GM18517 (cell line): ENCODE data around the gene RFX3.

ENCODE experiments used
- ATAC-seq: cut with Tn5 transposase; IDR thresholded peaks from one replicate; pipeline ENCODE4 v1.9.1; 2021; ENCODE audit warnings: mild to moderate bottlenecking, moderate library complexity; ENCODE audit not compliant: unreplicated experiment

Gene RFX3

GRCh38 chr9:3436629-3437420 lies 89.0 kb downstream of the RFX3 start:
- ATAC-seq = no peak

DNA sequence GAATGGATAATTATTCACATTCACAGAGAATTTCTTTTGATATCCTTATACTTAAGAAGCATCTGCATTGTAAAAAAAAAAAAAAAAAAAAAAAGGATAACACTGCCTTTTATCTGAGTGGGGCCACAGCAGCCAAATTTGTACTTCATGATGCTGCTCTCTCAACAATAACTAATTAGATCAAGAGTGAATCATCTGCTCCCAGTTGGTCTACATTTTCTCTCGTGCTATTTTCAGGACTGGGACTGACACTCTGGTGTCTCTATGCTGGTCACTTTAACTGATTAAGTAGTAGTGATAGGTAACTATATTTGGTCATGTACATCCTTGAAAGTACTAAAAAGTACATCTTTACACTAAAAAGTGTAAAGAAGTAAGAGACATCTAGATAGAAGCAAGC lies 90.1 kb downstream of the RFX3 start:
- no peak for ATAC-seq

GRCh38 chr9:3434594-3434993 lies 91.2 kb downstream of the RFX3 start:
- ATAC-seq = no peak

- no peak for ATAC-seq
Measured at GRCh38 chr9:3433754-3434153, 92.0 kb downstream of the RFX3 start.

- ATAC-seq = no peak
Measured at GRCh38 chr9:3433066-3433465, 92.7 kb downstream of the RFX3 start.

GRCh38 chr9:3431890-3432289 lies 93.9 kb downstream of the RFX3 start:
- ATAC-seq = no peak

- no peak for ATAC-seq
Measured at GRCh38 chr9:3419893-3420292, 105.9 kb downstream of the RFX3 start.

GRCh38 chr9:3415906-3416305 lies 109.9 kb downstream of the RFX3 start:
- no peak for ATAC-seq

DNA sequence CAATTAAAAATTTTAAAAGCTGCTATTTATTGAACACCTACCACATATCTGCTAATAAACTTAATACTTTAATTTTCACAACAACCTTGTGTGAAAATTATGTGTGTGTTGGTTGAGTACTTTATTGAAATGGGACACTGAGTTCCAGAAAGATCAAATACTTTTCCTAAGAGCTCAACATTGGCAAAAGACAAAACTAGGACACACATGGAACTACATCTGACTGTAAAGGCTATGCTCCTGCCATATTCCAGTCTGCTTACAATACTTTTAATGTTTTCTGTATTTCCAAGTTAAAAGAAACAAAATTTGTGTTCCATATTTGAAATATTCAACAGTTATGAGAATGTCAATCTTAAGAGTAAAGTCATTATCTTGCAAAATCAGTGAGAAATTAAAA lies 111.8 kb downstream of the RFX3 start:
- ATAC-seq = no peak

DNA sequence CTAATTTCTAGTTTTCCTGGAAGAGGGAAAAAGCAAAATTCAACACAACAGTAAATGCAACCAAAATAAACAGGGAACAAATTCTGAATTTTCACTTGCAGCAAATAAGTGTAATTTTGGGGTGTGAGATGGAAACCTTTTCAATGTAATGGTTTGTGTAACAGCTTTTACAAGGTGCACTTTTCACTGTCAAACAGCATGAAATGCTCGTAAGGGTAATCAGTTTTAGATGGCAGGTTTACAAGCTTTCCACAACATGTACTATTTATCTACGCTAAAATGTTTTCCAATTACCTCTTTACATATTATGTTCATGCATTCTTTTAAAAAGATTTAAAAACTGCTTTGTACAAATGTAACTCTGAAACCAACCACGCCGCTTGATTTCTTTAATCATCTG lies 115.3 kb downstream of the RFX3 start:
- no peak for ATAC-seq

- no peak for ATAC-seq
Measured at GRCh38 chr9:3409453-3409852, 116.3 kb downstream of the RFX3 start.

DNA sequence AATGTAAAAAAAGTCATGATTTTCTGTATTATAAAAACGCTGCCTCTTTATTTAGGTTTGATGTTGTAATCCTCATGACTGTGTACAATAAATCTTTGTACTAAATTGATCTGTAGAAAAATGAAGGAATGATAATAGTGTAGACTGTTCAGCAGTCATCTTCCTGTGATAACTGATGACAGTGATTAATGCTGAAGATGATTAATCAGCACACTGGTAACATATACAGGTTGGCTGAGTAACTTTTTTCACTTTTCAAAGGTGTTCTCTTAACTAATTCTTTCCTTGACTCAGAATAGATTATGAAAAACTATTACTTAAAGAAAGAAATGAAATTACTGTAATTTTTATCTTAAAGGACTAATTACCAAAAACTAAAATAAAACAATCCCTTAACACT lies 122.5 kb downstream of the RFX3 start:
- no peak for ATAC-seq

DNA sequence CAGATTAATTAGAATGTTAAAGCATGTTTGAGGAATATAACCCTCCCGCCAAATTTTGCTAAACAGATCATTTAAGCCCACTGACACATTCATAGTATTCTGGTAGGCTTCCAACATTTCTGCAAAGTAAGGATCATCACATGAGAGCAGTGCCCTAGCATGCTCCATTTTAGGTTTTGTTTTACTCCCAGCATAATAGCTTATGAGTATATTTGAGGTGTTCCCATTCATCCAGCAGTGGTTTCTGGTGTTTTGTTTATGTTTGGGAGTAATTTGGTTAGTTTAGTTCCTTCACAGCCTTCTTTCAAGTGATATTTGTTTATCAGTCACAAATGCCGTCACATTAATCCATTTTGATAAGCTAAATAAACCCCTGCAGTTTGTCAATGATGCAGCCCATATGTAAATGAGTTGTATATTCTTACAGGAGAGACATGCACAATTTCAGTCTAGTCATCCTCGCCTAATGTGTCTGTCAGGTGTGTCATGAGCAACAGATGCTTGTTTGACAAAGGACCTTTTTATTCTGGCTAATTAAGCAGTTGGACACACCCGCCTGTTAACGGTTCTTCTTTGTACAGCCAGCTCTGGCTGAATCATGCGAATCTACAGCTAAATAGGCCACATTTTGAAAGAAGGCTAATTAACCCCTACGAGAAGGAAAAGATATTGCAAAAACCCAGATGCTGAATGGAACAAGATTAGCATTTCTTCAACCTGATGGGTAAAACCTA lies 124.4 kb downstream of the RFX3 start:
- ATAC-seq = no peak

DNA sequence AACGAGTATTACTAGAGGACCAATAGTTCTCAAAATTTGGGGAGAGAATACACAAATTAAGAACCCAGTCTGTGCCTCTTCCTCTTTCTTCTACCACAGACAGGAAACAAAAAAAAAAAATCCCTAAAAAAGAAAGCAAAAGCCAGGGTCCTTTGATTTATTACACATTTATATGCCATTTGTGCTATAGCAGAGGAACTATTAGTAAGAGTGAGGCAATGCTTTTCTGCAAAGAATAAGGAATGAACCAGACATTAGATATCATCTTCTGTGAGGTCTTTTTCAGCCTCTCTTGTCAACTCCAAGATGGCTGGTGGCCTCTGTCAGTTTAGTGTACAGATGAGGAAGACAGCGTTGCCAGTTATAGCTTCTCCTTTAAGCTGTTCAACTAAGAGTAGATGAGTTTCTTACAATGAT lies 127.6 kb downstream of the RFX3 start:
- peak; percentile 64 for ATAC-seq

DNA sequence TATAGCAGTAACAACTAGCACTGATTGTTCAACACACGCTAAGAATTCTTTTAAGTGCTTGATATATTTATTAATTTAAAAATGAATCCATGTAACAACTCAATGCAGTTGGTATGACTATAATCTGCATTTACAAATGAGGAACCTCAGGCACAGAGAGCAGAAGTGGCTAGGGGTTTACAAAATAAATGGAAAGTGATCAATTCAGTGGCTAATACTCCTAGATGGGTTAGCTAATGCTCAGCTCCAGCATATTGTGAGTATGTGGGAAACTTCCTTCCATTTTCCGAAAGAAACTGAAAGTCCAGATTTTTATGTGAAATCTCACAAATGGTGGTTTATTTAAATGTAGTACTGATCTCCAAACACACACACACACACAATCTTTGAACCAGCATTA lies 128.0 kb downstream of the RFX3 start:
- ATAC-seq = peak; percentile 28

- ATAC-seq = no peak
Measured at GRCh38 chr9:3391414-3391813, 134.4 kb downstream of the RFX3 start.

DNA sequence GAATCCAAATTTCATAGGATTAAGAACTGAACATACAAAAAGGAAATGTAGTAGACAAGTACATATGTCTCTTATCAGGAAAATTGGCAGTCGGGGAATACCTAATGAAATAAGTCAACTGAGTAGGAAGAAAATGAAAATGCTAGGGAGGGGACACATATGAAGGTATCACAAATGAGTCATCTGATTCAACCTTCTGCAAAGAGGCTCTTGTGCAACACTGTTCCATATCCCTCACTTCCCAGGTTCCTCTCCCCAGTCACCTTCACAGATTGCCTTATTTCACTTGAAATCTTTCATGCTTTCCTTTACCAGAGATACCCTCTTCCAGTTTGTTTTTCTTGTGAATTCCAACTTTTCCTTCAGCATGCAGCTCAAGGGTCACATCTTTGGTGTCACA lies 139.0 kb downstream of the RFX3 start:
- no peak for ATAC-seq

DNA sequence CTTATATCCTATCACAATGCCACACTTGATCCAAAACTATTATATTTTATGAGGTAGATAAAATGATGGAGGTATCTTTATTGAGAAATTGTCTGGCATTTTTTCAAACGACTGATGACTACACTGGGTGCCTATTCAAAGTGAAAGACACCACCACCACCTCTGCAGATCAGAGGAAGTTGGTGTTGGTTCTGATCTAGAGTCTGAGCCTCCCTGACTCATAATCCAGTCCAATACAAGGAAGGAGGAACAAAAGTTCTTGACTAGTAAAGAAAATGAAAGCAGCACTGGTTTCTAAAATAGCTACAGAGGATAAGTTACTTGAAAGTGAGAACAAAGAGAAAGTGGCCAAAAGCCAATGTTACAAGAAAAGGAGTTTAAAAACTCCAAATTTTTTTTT lies 139.9 kb downstream of the RFX3 start:
- ATAC-seq = peak; percentile 90

DNA sequence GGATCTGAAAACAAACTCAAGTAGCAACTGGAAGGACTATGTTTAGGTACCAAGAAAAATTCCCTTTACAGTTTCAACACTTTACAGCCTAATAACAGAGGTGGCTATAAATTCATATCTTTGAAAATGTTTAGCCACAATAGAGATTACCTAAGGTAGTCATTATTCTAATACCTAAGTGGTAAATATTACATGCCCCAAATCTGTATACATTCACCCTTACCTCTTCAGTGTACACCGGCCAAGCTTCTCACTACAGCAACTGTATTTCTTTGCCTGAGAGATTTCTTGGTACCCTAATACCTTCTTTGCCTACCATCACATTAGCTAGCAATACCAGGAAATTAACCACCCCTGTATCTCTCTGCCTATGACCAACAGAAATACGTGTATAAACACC lies 154.0 kb downstream of the RFX3 start:
- no peak for ATAC-seq

DNA sequence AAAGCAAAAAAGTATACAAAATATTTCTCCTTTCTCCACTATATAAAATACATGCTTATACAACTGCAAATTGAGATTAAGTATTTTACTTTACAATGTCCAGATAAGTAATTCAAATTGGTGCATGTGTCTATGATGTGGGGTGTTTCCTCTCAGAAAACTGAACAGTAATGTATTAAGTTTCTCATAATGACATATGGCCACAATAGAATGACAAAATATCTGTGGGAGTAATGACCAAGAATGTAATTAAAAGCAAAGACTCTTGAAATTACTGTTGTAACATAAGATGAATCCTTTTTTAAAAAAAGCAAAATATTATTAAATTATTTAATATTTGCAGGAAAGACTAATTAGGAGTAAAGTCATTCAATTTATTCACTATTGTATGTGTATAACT lies 155.1 kb downstream of the RFX3 start:
- ATAC-seq = no peak

DNA sequence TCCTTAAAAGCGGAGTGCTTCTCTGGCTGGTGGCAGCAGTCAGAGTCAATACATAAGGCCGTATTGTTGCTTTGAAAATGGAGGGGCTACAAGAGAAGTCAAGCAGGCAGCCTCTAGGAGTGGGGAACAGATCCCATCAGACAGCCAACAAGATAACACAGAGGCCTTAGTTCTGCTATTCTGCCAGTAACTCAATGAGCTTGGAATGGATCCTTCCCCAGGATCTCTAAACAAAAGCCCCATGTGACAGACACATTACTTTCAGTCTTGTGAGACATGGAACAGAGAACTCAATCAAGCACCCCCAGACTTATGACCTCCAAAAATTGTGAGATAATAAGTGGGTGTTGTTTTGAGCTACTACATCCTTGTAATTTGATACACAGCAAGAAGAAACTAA lies 158.6 kb downstream of the RFX3 start:
- ATAC-seq = no peak

- no peak for ATAC-seq
Measured at GRCh38 chr9:3361689-3362392, 164.0 kb downstream of the RFX3 start.
